GM21825 (cell line): ENCODE data around the gene CCDC171.
"Not testable (repeated sequence)": the region's sequence is repeated elsewhere in the genome, so short reads cannot be mapped to it uniquely, and the experiment has no call there.

Experiments
- ATAC-seq: cut with Tn5 transposase; IDR thresholded peaks from one replicate; pipeline ENCODE4 v1.9.1; 2021; ENCODE audit warnings: mild to moderate bottlenecking, moderate library complexity; ENCODE audit not compliant: unreplicated experiment

CCDC171 gene

DNA sequence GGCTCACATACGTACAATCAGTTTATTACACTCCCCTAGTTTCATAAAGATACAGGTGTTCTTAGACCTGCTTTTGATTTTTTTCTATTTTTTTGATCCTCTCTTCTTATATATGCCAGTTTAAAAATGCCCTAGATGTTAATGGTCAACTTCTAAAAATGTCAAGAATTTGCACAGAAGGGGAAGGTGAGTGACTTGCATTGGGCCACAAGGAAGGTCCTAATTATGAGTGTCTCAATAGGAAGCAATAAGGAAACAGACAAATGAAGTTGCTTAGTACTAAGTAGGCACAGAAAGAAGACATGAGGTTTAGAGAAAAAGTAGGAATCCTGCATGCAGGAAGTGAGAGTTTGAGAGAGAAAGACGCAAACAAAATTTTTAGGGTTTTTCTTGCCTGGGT lies 3.2 kb upstream of the CCDC171 start:
- no peak for ATAC-seq

GRCh38 chr9:15553528-15553898 lies 670 bp downstream of the CCDC171 start:
- ATAC-seq, result peak; percentile 21

- no peak for ATAC-seq
These were observed 17.9 kb downstream of the CCDC171 start for GRCh38 chr9:15570769-15571168.

DNA sequence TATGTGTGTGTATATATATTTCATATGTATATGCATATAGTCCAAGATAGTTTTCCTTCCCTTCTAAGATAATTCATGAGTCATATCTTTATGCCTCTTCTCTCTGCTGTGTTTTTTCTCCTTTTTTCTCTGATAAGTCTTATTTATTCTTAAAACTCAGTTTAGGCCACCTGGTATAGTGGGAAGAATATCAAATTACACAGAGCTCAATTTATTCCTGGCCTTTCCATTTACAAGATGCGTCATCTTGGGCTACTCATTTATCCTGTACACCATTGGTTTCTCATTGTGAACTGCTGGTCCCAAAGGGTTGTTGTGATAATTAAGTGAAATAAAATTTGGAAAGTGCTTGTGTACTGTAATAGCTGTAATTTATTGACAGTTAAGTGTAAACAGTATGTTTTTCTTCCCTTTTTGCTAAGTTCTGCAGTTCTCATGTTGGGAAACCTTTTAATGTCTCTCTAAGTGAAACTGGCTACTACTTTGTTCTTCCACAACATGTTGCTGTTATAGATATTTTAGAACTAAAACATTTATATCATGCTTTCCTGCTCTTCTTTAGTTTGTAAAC lies 19.4 kb downstream of the CCDC171 start:
- no peak for ATAC-seq

- ATAC-seq, result no peak
These were observed 23.7 kb downstream of the CCDC171 start for GRCh38 chr9:15576350-15577050.

- ATAC-seq, result no peak
These were observed 25.9 kb downstream of the CCDC171 start for GRCh38 chr9:15578714-15579113.

GRCh38 chr9:15584379-15584778 lies 31.5 kb downstream of the CCDC171 start:
- no peak for ATAC-seq

- no peak for ATAC-seq
These were observed 39.5 kb downstream of the CCDC171 start for GRCh38 chr9:15592317-15592716.

DNA sequence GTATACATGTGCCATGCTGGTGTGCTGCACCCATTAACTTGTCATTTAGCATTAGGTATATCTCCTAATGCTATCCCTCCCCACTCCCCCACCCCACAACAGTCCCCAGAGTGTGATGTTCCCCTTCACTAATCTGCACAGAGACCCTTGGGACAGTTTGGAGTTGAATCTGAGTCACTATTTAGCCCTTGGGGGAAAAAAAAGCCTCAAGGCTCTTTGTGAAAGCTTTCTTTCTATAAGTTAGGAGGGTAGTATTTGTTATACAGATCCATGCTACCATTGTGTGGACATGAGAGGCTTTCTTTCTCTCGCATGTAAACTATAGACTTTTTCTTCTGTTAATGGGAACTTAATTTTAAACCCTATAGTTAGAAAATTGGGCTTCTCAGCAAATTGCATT lies 40.1 kb downstream of the CCDC171 start:
- not testable (repeated sequence) for ATAC-seq

GRCh38 chr9:15600666-15601330 lies 48.0 kb downstream of the CCDC171 start:
- ATAC-seq, result not testable (repeated sequence)

GRCh38 chr9:15606643-15607472 lies 54.0 kb downstream of the CCDC171 start:
- ATAC-seq, result no peak

DNA sequence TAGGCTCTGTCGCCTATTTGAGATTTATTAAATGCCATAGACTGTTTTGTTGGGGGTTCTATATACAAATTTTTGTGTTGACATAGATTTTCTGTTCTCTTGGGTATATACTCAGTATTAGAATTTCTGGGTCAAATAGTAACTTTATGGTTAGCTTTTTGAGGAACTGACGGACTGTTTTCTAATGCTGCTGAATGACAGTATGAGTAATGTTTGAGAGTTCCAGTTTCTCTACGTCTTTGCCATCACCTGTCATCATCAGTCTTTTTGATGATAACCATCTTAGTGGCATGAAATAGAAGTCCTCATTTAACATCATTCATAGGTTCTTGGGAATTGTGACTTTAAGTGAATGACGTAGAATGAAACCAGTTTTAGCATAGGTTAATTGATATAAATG lies 60.1 kb downstream of the CCDC171 start:
- no peak for ATAC-seq

DNA sequence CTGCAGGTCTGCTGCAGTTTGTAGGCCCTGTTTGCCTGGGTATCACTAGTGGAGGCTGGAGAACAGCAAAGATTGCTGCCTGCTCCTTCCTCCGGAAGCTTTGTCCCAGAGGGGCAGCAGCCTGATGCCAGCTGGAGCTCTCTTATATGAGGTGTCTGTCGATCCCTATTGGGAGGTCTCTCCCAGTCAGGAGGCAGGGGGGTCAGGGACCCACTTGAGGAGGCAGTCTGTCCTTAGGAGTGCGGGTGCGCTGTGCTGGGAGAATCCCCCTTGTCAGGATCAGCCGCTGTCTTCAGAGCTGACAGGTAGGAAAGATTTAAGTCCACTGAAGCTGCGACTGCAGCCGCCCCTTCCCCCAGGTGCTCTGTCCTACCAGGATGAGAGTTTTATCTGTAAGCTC lies 64.9 kb downstream of the CCDC171 start:
- ATAC-seq, result no peak

DNA sequence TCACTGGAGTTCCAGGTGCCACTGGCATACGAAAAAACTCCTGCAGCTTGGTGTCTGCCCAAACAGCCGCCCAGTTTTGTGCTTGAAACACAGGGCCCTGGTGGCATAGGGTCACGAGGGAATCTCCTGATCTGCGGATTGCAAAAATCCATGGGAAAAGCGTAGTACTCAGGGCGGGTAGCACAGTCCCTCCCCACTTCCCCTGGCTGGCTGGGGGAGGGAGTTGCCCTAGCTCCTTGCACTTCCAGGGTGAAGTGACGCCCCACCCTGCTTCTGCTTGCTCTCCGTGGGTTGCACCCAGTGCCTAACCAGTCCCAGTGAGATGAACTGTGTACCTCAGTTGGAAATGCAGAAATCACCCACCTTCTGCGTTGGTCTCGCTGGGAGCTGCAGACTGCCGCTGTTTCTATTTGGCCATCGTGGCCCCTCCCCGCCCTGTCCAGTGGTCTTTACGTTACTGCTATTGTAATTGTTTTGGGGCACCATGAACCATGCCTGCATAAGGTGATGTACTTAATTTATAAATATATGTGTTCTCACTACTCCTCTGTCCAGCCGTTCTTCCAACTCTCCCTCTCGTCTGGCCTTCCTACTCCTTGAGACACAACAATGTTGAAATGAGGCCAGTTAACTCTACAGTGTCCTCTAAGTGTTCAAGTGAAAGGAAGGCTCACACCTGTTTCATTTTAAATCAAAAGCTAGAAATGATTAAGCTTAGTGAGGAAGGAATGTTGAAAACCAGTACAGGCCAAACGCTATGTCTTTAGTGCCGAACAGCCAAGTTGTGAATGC lies 65.9 kb downstream of the CCDC171 start:
- ATAC-seq, result no peak

DNA sequence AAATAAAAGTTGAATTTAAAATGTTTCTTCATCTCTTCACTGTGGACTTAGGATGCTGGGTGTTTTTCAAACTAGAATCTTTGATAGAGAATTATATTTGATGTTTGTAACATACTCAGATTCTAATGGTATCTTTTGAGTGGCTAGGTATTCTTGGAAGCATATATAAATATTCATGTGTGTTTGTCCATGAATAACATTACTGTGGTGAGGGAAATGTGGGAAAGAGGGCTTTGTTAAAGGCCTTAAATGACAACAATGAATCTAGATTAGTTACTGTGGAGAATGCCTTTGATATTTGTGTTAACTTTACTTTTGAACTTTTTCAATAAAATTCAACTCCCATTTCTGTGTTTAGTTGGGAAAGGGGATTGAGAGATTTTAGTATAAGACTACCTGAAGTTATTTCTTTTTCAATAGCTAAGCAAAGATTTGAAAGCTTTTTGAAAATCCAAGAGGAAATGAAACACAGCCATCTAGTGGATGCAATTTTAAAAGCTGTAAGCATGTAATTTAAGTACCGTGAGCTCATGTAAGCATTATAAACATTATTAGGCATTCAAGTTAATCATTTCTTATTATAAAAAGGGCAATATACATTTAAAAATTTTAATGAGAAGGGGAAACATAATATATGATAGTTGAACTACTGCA lies 69.6 kb downstream of the CCDC171 start:
- ATAC-seq, result no peak

- no peak for ATAC-seq
These were observed 82.9 kb downstream of the CCDC171 start for GRCh38 chr9:15635752-15636151.

DNA sequence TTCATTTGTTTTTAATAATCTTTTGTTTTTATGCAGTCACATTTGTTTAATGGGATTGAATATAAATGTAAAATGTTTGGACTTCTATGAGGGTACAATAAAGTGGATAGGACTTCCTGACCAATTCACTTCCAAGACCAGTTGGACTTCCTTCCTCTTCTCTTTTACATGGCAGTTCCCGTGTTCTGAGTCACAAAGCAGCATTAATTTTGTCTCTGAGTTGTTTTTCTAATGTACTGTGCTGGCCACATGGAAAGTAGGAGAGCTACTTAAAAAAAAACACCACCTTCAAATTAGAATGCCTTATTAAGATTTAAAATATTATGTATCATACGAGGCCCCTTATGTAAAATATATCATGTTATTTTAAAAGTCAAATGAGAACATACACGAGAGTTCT lies 87.3 kb downstream of the CCDC171 start:
- ATAC-seq, result no peak

GRCh38 chr9:15641291-15641690 lies 88.4 kb downstream of the CCDC171 start:
- ATAC-seq, result no peak

GRCh38 chr9:15642369-15642962 lies 89.6 kb downstream of the CCDC171 start:
- no peak for ATAC-seq

- ATAC-seq, result peak; percentile 73
These were observed 117.4 kb downstream of the CCDC171 start for GRCh38 chr9:15670246-15670645.
